Motor neuron (in vitro differentiated cells): ENCODE results near the gene YDJC. TPM values are rescaled to one million over a fixed set of nuclear protein-coding genes. Genes with fewer than 3 reads are reported as not detected.

ENCODE experiments used
- ATAC-seq, 8 experiments: fragments of 200-7000 bp; cut with Tn5 transposase; replicated peaks in 6 of 8; 2 replicates each; pipeline ENCODE4 v1.8.0; 2021; ENCODE audit warnings: mild to moderate bottlenecking in 8 of 8, moderate library complexity in 8 of 8
- H3K27ac ChIP-seq, 2 donors: fragments of 250-450 bp; sonication (Bioruptor Pico); 2 replicates each; pipeline ENCODE4 v1.9.0; 2021; ENCODE audit warnings: antibody characterized with exemption in 2 of 2, mild to moderate bottlenecking in 2 of 2, moderate library complexity in 1 of 2
- H3K4me1 ChIP-seq, 2 donors: fragments of 250-450 bp; sonication (Bioruptor Pico); replicated peaks in 1 of 2; 2 replicates each; pipeline ENCODE4 v1.6.1; 2021; ENCODE audit warnings: antibody characterized with exemption in 2 of 2, mild to moderate bottlenecking in 2 of 2, moderate library complexity in 1 of 2
- H3K4me3 ChIP-seq, 5 donors: fragments of 250-450 bp; sonication (Bioruptor Pico); 2 replicates each; pipeline ENCODE4 v1.9.0; 2021; ENCODE audit warnings: antibody characterized with exemption in 5 of 5, mild to moderate bottlenecking in 5 of 5, moderate library complexity in 4 of 5
- WGBS, 10 experiments: fragments of 450-650 bp; shearing (Covaris generic); methylation state at CpG; one replicate each; pipeline ENCODE4 v1.0.0; 2022; 5-methylcytosine and 5-hydroxymethylcytosine counted together
- in situ Hi-C, 9 experiments: fragments of 400-800 bp; cut with MboI; loops; one replicate each; pipeline ENCODE4 v1.15.0; 2021; ENCODE audit warnings: low sequenced_read_pairs in 9 of 9, low pct_unique_long_range_greater_than_20kb in 2 of 9; ENCODE audit not compliant: unreplicated experiment in 9 of 9
- total RNA-seq, 8 experiments: library from RNA; unstranded; fragments of 300-600 nt; gene quantifications; 2 replicates each; pipeline versions ENCODE4 v1.2.3 to v1.2.4, GENCODE V29; 2022

The YDJC gene
- total RNA-seq, 8 experiments from 2014 or later, result 8.3 to 30.3 (median 12.1) TPM

- 40 to 100% (median 72%) methylated on average over 1 to 2 of the region's 2 CpGs; no CpG with 5 or more reads in 5 of the 10 experiments for WGBS, 10 experiments
- no peak for ATAC-seq
- H3K4me3 ChIP-seq, result no peak overlapping the region
- in situ Hi-C loops, result no loop called here
- H3K4me1 ChIP-seq, result peaks cover 8 to 9% of the 10 kb centered on the region in 2 donors
- H3K27ac ChIP-seq, result peak overlapping the region in 1 of 2 donors; percentile 9
Measured at GRCh38 chr22:21663738-21664137, 33.9 kb upstream of the YDJC start.

DNA sequence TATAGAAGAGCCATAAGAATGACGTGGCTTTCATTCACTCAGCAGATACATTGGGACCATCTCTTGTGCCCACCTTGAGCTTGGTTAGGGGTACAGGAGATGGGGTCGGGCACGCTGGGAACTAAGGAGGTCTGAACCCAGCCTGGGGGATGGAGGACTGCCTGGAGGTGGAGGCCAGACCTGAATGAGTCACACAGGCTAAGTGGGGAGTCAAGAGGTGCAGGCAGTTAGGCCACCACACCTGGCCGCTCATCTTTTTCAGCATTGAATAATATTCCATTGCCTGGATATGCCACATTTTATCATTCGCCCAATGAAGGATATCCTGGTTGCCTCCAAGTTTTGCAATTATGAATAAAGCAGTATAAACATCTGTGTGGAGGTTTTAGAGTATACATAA lies 32.2 kb upstream of the YDJC start:
- no peak overlapping the region for H3K4me3 ChIP-seq
- H3K4me1 ChIP-seq, result peaks cover 8 to 10% of the 10 kb centered on the region in 2 donors
- in situ Hi-C loops, result no loop called here
- H3K27ac ChIP-seq, result no peak overlapping the region
- 52 to 100% (median 83%) methylated on average over 1 to 5 of the region's 5 CpGs; no CpG with 5 or more reads in 4 of the 10 experiments for WGBS, 10 experiments
- ATAC-seq, result no peak

GRCh38 chr22:21660904-21661303 lies 31.1 kb upstream of the YDJC start:
- Histone ChIP-seq H3K27ac (no peak overlapping the region), H3K4me1 (peaks cover 7 to 11% of the 10 kb centered on the region in 2 donors), H3K4me3 (no peak overlapping the region)
- no peak for ATAC-seq
- WGBS, 10 experiments, result 30 to 86% (median 49%) methylated on average over 2 to 4 of the region's 7 CpGs; no CpG with 5 or more reads in 6 of the 10 experiments
- in situ Hi-C loops, result no loop called here

- 76 to 100% (median 88%) methylated on average over 1 to 5 of the region's 7 CpGs; no CpG with 5 or more reads in 1 of the 10 experiments for WGBS, 10 experiments
- H3K27ac ChIP-seq, result no peak overlapping the region
- H3K4me1 ChIP-seq, result peaks cover 4 to 8% of the 10 kb centered on the region in 2 donors
- in situ Hi-C loops, result no loop called here
- no peak overlapping the region for H3K4me3 ChIP-seq
- ATAC-seq, result no peak
Measured at GRCh38 chr22:21659864-21660525, 30.2 kb upstream of the YDJC start.

DNA sequence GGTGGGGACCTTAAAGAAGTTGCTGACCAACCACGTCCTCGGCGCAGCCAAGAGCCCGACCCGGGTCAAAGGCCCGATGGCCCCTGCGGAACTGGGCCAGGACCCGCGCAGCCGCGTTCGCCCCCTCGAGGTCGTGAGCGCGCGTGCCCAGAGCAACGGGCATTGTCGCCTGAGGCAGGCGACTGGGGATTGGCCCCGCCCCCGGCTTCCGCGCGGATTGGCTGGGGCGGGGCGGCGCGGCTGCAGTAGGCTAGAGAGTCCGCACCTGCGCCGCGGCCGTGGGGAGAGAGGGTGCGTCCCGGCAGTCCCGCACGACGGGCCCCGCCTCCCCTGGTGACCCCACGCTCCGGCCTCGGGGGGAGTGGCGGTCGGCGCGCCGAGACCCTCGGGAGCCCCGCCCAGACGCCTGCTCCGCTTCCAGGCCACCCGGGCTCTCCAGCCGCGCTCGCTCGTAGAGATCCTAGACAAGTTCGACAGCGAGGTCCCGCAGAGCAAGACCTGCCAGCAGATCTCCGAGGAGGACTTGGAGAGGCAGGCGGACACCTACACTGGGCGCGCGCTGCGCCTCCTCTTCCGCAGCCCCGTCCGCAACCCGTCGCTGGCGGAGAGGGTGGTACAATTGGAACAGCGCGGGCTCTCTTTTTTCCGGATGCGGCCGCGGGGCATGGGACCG lies 27.7 kb upstream of the YDJC start:
- in situ Hi-C loops, result no loop called here
- Histone ChIP-seq H3K4me3 (peak overlapping the region; percentile 33 to 43 (median 39)), H3K4me1 (peaks cover 10 to 15% of the 10 kb centered on the region in 2 donors), H3K27ac (peak overlapping the region; percentile 14 to 61)
- peak; percentile 83 to 92 (median 88) for ATAC-seq
- WGBS, 10 experiments, result 0% methylated on average over 2 to 13 of the region's 79 CpGs; no CpG with 5 or more reads in 6 of the 10 experiments

- Histone ChIP-seq H3K4me1 (peaks cover 10 to 15% of the 10 kb centered on the region in 2 donors), H3K27ac (peak overlapping the region in 1 of 2 donors; percentile 61), H3K4me3 (peak overlapping the region; percentile 33 to 43 (median 39))
- ATAC-seq, result no peak
- WGBS, 10 experiments, result 0 to 70% (median 27%) methylated on average over 1 to 10 of the region's 17 CpGs
- in situ Hi-C loops, result no loop called here
Measured at GRCh38 chr22:21657020-21657359, 27.2 kb upstream of the YDJC start.

DNA sequence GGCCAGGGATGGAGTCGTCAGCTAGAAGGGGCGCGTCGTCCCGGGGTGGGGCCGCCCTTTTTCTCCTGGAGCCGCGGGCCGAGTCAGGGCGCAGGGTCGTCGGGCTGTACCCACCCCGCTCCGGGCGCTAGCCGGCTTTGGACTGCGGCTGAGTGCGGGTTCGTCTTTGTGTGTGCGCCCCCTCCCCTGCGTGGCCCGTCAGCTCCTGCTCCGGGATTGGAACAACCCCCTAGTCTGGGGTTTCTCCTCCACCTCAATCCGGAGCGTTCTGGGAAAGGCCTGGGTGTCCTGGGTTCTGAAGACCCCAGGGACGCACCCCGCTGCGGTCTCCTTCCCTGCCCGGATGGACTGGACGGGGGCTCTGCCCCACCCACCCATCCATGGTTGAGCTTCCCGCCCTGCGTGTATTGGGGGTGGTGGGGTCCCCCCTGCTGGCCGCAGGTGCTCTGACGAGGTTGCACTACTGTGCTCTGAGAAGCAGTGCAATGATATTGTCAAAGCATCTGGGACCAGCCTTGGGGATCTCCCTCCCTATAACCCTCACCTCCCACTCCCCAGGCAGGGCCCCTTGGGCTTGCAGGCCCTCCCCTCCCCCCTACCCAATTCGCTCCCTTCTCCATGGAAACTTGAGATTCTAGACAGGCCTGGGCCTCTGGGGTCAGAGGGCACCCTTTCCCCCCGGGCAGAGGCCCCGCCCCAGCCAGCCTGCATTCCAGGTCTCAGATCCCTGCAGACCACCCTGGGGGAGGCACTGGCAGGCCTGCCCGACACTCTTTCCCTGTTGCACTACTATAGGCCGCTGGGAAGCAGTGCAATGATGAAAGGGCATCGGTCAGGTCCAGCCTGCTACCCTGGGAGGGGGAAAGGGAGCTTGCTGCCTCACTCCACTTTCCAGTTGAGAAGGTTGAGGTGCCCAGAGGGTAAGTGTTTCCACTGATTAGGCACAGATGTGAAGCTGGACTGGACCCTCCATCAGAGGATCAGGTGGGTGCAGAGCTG lies 23.0 kb upstream of the YDJC start:
- peaks cover 13 to 19% of the 10 kb centered on the region in 2 donors for H3K4me1 ChIP-seq
- peak overlapping the region; percentile 46 to 92 for H3K27ac ChIP-seq
- ATAC-seq, result peak in 2 of 8 experiments; percentile 5 to 8
- WGBS, 10 experiments, result 0 to 20% (median 0%) methylated on average over 1 to 5 of the region's 40 CpGs; no CpG with 5 or more reads in 6 of the 10 experiments
- in situ Hi-C loops, result no loop called here
- peak overlapping the region; percentile 46 to 90 (median 56) for H3K4me3 ChIP-seq

GRCh38 chr22:21652010-21652546 lies 22.3 kb upstream of the YDJC start:
- peak; percentile 90 to 98 (median 92) for ATAC-seq
- Histone ChIP-seq H3K4me3 (peak overlapping the region; percentile 46 to 90 (median 56)), H3K27ac (peak overlapping the region; percentile 46 to 92), H3K4me1 (peaks cover 13 to 19% of the 10 kb centered on the region in 2 donors)
- in situ Hi-C loops, result no loop called here
- WGBS, 10 experiments, result 0% methylated on average over 1 to 8 of the region's 44 CpGs; no CpG with 5 or more reads in 6 of the 10 experiments

DNA sequence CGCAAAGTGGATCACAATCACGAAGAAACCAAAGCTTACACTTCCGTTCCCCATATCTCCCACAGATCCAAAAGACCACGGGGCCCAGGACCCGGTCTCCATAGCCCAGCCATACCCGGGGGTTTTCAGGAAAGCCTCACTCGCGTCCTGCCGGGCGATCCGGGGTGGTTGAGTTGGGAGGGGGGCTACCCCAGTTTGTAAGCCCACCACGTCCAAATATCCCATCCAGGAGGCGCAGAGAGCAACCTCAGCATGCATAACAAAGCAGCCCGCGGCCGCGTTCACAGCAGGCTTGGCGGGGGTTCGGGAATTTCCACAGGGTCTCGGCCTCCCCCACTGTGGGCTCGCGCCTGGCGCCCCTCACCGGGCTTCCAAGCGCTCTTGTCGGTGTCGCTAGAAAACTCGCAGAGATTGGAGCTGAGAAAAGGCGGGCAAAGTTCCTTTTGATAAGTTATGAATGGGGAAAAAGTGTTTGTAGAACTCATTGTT lies 21.7 kb upstream of the YDJC start:
- ATAC-seq, result peak in 7 of 8 experiments; percentile 5 to 42 (median 30)
- 0 to 4% (median 0%) methylated on average over 3 to 21 of the region's 29 CpGs; no CpG with 5 or more reads in 4 of the 10 experiments for WGBS, 10 experiments
- Histone ChIP-seq H3K27ac (peak overlapping the region; percentile 7 to 92), H3K4me3 (peak overlapping the region; percentile 46 to 90 (median 56)), H3K4me1 (peaks cover 13 to 17% of the 10 kb centered on the region in 2 donors)
- in situ Hi-C loops, result no loop called here

DNA sequence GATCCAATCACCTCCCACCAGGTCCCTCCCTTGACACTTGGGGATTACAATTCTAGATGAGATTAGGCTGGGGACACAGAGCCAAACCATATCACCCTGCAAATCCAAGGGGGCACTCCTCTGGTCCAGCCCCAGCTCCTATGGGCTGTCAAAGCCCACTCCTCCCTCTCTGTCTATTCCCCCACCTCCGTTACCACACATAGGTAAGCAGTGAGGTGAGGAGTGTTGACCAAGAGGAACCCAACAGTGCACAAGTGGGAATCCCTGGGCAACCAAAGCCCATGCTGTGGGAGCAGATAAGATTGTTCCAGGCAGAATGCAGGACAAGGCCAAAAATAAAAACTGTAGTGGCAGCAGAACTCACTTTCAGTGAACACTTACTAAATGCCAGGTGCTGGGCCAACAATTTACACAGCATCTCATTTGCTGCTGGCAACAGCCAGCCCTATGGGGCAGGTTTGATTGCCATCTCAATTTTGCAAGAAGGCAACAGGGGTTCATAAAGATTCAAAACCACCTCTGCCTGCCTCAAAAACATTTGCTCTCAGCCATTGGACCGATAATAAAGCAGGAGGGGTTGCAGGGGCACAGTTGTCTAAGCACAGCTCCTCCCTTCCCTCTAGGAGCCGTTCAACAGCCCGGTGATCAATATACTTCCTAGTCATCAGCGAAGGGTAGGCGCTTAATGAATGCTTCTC lies 21.1 kb upstream of the YDJC start:
- Histone ChIP-seq H3K27ac (peak overlapping the region; percentile 7 to 92), H3K4me3 (peak overlapping the region; percentile 46 to 90 (median 56)), H3K4me1 (peaks cover 13 to 17% of the 10 kb centered on the region in 2 donors)
- in situ Hi-C loops, result no loop called here
- no peak for ATAC-seq
- WGBS, 10 experiments, result 0 to 22% (median 0%) methylated on average over 1 to 5 of the region's 6 CpGs; no CpG with 5 or more reads in 4 of the 10 experiments

DNA sequence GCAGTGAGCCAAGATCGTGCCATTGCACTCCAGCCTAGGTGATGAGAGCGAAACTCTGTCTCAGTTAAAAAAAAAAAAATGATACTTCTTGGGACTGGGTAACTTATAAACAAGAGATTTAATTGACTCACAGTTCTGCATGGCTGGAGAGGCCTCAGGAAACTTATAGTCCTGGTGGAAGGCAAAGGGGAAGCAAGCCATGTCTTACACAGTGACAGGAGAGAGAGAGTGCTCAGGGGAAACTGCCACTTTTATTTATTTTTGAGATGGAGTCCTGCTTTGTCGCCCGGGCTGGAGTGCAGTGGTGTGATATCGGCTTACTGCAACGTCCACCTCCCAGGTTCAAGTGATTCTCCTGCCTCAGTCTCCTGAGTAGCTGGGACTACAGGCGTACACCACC lies 20.5 kb upstream of the YDJC start:
- ATAC-seq, result no peak
- in situ Hi-C loops, result no loop called here
- Histone ChIP-seq H3K27ac (peak overlapping the region in 1 of 2 donors; percentile 16), H3K4me1 (peaks cover 13 to 17% of the 10 kb centered on the region in 2 donors), H3K4me3 (peak overlapping the region in 1 of 5 donors; percentile 90)
- 60 to 100% (median 85%) methylated on average over 1 to 7 of the region's 7 CpGs; no CpG with 5 or more reads in 5 of the 10 experiments for WGBS, 10 experiments
